T-helper 1 cell treated with Interleukin-12 subunit alpha and Interleukin-12 subunit beta and Interleukin-4 antibody, amounts not matched to agents 30 μg/mL and 1 μg/mL, for 36 hours (primary cell): Measurements from ENCODE around the gene CXCL1.

ENCODE experiments used
- H3K27ac Mint-ChIP-seq: one replicate; pipeline ENCODE4 v1.8.0; 2021; ENCODE audit warnings: mild to moderate bottlenecking, mixed read lengths
- H3K27me3 Mint-ChIP-seq: one replicate; pipeline ENCODE4 v1.8.0; 2021; ENCODE audit warnings: low read depth, mixed read lengths
- H3K36me3 Mint-ChIP-seq: one replicate; pipeline ENCODE4 v1.8.0; 2021; ENCODE audit warnings: low read depth, mixed read lengths
- H3K4me1 Mint-ChIP-seq: one replicate; pipeline ENCODE4 v1.8.0; 2021; ENCODE audit warnings: low read depth, mixed read lengths
- H3K4me3 Mint-ChIP-seq: one replicate; pipeline ENCODE4 v1.8.0; 2021; ENCODE audit warnings: mild to moderate bottlenecking, moderate library complexity, mixed read lengths
- H3K9me3 Mint-ChIP-seq: one replicate; pipeline ENCODE4 v1.8.0; 2021; ENCODE audit warnings: mixed read lengths

The CXCL1 gene

GRCh38 chr4:73860917-73861316 lies 8.3 kb upstream of the CXCL1 start:
- H3K9me3 Mint-ChIP-seq: no peaks in the 10 kb centered on the region
- H3K4me1 Mint-ChIP-seq: no peaks in the 10 kb centered on the region
- H3K4me3 Mint-ChIP-seq: no peak overlapping the region
- no peaks in the 10 kb centered on the region for H3K36me3 Mint-ChIP-seq
- H3K27me3 Mint-ChIP-seq: no peaks in the 10 kb centered on the region
- H3K27ac Mint-ChIP-seq: no peak overlapping the region

- H3K36me3 Mint-ChIP-seq: no peaks in the 10 kb centered on the region
- H3K4me1 Mint-ChIP-seq: no peaks in the 10 kb centered on the region
- no peak overlapping the region for H3K27ac Mint-ChIP-seq
- no peaks in the 10 kb centered on the region for H3K27me3 Mint-ChIP-seq
- H3K4me3 Mint-ChIP-seq: no peak overlapping the region
- no peaks in the 10 kb centered on the region for H3K9me3 Mint-ChIP-seq
Measured at GRCh38 chr4:73862322-73862721, 6.9 kb upstream of the CXCL1 start.

- Mint-ChIP-seq H3K4me3 (no peak overlapping the region), H3K27me3 (peaks cover 13% of the 10 kb centered on the region), H3K27ac (no peak overlapping the region), H3K4me1 (no peaks in the 10 kb centered on the region), H3K9me3 (no peaks in the 10 kb centered on the region), H3K36me3 (no peaks in the 10 kb centered on the region)
Measured at GRCh38 chr4:73864365-73864764, 4.8 kb upstream of the CXCL1 start.

- Mint-ChIP-seq H3K9me3 (no peaks in the 10 kb centered on the region), H3K36me3 (no peaks in the 10 kb centered on the region), H3K4me3 (no peak overlapping the region), H3K27me3 (peaks cover 19% of the 10 kb centered on the region), H3K27ac (no peak overlapping the region), H3K4me1 (no peaks in the 10 kb centered on the region)
Measured at GRCh38 chr4:73864961-73865360, 4.2 kb upstream of the CXCL1 start.

GRCh38 chr4:73865431-73866096 lies 3.6 kb upstream of the CXCL1 start:
- Mint-ChIP-seq H3K27me3 (peaks cover 24% of the 10 kb centered on the region), H3K4me3 (no peak overlapping the region), H3K27ac (no peak overlapping the region), H3K4me1 (no peaks in the 10 kb centered on the region), H3K36me3 (no peaks in the 10 kb centered on the region), H3K9me3 (no peaks in the 10 kb centered on the region)

- Mint-ChIP-seq H3K9me3 (no peaks in the 10 kb centered on the region), H3K27ac (no peak overlapping the region), H3K36me3 (no peaks in the 10 kb centered on the region), H3K4me1 (no peaks in the 10 kb centered on the region), H3K27me3 (peaks cover 29% of the 10 kb centered on the region), H3K4me3 (no peak overlapping the region)
Measured at GRCh38 chr4:73866246-73866645, 2.9 kb upstream of the CXCL1 start.

- Mint-ChIP-seq H3K4me1 (no peaks in the 10 kb centered on the region), H3K4me3 (no peak overlapping the region), H3K9me3 (no peaks in the 10 kb centered on the region), H3K27ac (no peak overlapping the region), H3K27me3 (peaks cover 32% of the 10 kb centered on the region), H3K36me3 (no peaks in the 10 kb centered on the region)
Measured at GRCh38 chr4:73867783-73868182, 1.4 kb upstream of the CXCL1 start.

- no peak overlapping the region for H3K4me3 Mint-ChIP-seq
- H3K27me3 Mint-ChIP-seq: peaks cover 32% of the 10 kb centered on the region
- H3K9me3 Mint-ChIP-seq: no peaks in the 10 kb centered on the region
- no peaks in the 10 kb centered on the region for H3K4me1 Mint-ChIP-seq
- H3K27ac Mint-ChIP-seq: no peak overlapping the region
- H3K36me3 Mint-ChIP-seq: no peaks in the 10 kb centered on the region
Measured at GRCh38 chr4:73868206-73869129, 725 bp upstream of the CXCL1 start.

- Mint-ChIP-seq H3K4me1 (no peaks in the 10 kb centered on the region), H3K9me3 (no peaks in the 10 kb centered on the region), H3K4me3 (no peak overlapping the region), H3K27me3 (peaks cover 32% of the 10 kb centered on the region), H3K36me3 (no peaks in the 10 kb centered on the region), H3K27ac (no peak overlapping the region)
Measured at GRCh38 chr4:73870260-73870659, 1.1 kb downstream of the CXCL1 start.

GRCh38 chr4:73870768-73871167 lies 1.6 kb downstream of the CXCL1 start:
- no peak overlapping the region for H3K27ac Mint-ChIP-seq
- peaks cover 32% of the 10 kb centered on the region for H3K27me3 Mint-ChIP-seq
- no peak overlapping the region for H3K4me3 Mint-ChIP-seq
- H3K4me1 Mint-ChIP-seq: no peaks in the 10 kb centered on the region
- no peaks in the 10 kb centered on the region for H3K9me3 Mint-ChIP-seq
- H3K36me3 Mint-ChIP-seq: no peaks in the 10 kb centered on the region

GRCh38 chr4:73871511-73872310 lies 2.5 kb downstream of the CXCL1 start:
- no peaks in the 10 kb centered on the region for H3K9me3 Mint-ChIP-seq
- no peak overlapping the region for H3K27ac Mint-ChIP-seq
- H3K4me1 Mint-ChIP-seq: no peaks in the 10 kb centered on the region
- no peak overlapping the region for H3K4me3 Mint-ChIP-seq
- H3K36me3 Mint-ChIP-seq: no peaks in the 10 kb centered on the region
- H3K27me3 Mint-ChIP-seq: peaks cover 32% of the 10 kb centered on the region

- Mint-ChIP-seq H3K27me3 (peaks cover 32% of the 10 kb centered on the region), H3K4me1 (no peaks in the 10 kb centered on the region), H3K4me3 (no peak overlapping the region), H3K9me3 (no peaks in the 10 kb centered on the region), H3K36me3 (no peaks in the 10 kb centered on the region), H3K27ac (no peak overlapping the region)
Measured at GRCh38 chr4:73872316-73873108, 3.3 kb downstream of the CXCL1 start.

- no peak overlapping the region for H3K4me3 Mint-ChIP-seq
- H3K27me3 Mint-ChIP-seq: peaks cover 19% of the 10 kb centered on the region
- H3K27ac Mint-ChIP-seq: no peak overlapping the region
- no peaks in the 10 kb centered on the region for H3K36me3 Mint-ChIP-seq
- no peaks in the 10 kb centered on the region for H3K4me1 Mint-ChIP-seq
- no peaks in the 10 kb centered on the region for H3K9me3 Mint-ChIP-seq
Measured at GRCh38 chr4:73874386-73874785, 5.2 kb downstream of the CXCL1 start.

GRCh38 chr4:73875401-73875800 lies 6.2 kb downstream of the CXCL1 start:
- Mint-ChIP-seq H3K4me3 (no peak overlapping the region), H3K9me3 (no peaks in the 10 kb centered on the region), H3K4me1 (no peaks in the 10 kb centered on the region), H3K27ac (no peak overlapping the region), H3K27me3 (peaks cover 9% of the 10 kb centered on the region), H3K36me3 (no peaks in the 10 kb centered on the region)
